Right kidney (tissue), 1 donor: ENCODE data around the gene TRRAP.
A peak's percentile ranks its signal among the peaks of the same experiment; 100 is the strongest.
"Not testable (repeated sequence)": the region's sequence is repeated elsewhere in the genome, so short reads cannot be mapped to it uniquely, and the experiment has no call there.

Source experiments
- DNase-seq: peaks from one replicate; pipeline ENCODE4 v3.0.0-alpha.2; 2016

Gene TRRAP

DNA sequence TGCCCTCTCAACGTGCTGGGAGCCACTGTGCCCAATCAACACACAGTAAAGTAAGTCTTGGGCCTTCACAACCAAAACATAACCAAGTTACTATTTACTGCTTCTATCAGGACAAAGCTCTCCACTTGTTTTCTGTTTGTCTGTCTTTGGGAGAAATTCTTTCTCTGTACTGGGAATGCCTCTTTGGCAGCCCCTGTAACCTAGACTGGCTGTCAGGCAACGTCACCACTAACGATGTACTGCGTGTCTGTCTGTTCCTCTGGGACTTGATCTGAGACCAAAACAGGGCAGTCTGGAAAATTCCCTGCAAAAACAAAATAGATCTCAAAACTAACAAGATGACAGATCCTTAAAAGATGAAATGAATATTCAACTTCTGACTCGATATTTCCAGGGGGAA lies 152.6 kb downstream of the TRRAP start:
- no peak for DNase-seq

DNA sequence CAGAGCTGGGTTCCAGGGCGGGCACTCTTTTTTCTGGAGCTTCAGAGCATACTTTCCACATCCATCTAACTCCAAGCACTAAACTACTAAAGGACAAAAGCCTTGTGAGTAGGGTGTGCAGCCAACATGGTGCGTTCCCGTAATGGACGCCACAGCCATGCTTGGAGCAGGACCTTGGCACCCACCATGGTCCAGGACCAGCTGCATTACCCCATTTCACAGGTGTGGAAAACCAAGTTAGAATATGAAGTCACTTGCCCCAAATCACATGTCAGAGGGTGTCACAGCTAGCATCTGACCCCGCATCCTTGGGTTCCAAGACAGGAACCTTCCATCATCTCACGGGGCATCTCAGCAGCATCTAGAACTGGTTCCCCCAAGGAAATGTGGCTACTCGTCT lies 153.2 kb downstream of the TRRAP start:
- DNase-seq = no peak

DNA sequence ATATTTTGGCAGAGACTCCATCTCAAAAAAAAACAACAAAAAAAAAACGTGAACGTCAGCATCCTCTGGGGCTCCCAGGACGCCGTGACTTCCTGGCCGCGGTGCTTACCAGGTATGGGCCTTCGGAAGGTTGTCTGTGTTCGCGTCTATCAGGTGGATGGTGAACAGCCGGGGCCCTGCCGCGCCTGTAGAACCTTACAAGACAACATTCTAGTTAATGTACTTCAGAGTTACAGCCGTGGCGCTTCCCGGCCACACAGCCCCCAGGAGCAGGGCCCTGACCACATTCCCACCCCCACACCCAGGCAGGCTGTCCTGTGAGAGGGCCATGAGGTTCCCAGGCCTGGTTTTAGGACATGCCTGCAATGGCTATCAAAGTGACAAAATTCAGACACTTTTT lies 154.6 kb downstream of the TRRAP start:
- no peak for DNase-seq

DNA sequence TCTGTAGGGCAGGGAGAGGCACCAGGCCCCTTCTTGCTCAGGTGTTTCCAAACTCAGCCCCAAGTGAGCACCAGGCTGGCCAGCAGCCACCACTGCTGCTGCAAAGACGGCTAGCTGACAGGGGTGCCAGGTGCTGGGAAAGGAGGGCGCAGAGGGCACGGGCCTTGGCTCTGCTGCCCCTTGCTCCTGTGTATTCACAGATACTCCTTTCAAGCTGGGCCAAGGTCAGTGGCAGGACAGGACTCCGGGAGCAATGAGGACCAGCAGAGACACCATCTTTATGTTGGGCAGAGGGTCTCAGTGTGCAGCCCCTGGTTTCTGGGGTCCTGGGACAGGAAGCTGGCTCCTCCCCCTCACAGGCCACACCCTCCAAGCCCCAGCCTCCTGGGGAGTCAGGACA lies 155.4 kb downstream of the TRRAP start:
- no peak for DNase-seq

DNA sequence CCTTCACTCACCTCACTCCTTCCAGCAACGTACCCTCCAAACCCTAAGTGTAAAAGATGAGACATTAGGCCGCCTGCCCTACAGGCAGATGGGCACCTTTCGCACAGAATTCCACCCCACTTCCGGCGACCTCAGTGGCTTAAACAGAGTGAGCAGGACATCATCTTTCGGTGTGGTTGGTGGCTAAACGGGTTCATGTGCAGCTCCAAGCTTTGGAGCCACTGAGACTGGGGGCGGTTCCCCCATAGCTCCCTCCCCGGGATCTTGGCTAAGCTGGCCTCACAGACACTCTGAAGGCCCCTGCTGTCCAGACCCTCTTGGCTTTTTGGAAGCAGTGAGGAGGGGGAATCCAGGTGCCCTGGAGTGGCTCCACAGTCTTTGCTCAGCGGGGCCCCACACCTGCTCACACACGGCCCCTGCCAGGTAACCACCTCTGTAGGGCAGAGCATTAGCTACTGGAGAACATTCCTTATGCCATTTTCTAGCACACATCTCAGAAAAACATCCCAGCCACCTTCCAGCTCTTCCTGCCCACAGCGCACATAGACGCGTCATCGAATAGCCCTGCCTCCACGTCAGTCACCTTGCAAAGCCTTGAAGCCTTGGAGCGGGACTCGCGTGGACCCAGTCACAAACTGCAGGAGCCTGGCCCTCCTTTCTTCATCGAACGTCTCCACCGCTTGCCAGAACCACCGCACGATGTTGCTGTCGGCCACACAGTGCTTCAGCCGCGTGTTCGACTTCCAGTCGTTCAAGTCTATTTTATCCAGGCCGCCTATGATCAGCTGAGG lies 156.8 kb downstream of the TRRAP start:
- no peak for DNase-seq

DNA sequence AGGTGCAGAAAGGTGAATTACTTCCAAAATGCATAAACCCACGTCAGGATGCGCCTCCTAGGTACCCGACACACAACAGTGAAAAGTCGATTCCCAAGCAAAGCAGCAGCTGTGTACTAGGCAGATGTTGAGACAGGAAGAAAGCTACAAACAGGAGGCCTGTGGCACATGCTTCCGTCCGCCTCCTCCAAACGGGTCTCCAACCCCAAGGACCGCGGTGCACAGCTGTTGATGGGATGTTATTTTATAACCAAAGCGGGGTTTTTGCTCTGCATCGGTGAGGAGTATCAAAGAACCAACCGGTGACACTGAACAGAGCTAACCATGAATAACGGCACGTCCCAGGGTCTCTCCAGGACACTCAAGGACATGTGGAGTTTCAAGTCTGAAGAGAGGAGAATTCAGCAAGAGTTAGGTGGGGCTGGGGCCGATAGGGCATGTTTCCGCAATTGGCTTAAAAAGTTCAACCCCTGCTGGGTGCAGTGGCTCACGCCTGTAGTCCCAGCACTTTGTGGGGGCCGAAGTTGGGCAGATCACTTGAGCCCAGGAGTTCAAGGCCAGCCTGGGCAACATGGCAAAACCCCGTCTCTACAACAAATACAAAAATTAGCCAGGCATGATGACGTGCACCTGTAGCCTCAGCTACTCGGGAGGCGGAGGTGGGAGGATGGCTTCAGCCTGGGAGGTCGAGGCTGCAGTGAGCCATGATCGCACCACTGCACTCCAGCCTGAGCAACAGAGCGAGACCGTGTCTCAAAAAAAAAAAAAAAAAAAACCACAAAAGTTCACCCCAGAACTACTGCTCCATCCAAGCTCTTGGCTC lies 157.6 kb downstream of the TRRAP start:
- no peak for DNase-seq

DNA sequence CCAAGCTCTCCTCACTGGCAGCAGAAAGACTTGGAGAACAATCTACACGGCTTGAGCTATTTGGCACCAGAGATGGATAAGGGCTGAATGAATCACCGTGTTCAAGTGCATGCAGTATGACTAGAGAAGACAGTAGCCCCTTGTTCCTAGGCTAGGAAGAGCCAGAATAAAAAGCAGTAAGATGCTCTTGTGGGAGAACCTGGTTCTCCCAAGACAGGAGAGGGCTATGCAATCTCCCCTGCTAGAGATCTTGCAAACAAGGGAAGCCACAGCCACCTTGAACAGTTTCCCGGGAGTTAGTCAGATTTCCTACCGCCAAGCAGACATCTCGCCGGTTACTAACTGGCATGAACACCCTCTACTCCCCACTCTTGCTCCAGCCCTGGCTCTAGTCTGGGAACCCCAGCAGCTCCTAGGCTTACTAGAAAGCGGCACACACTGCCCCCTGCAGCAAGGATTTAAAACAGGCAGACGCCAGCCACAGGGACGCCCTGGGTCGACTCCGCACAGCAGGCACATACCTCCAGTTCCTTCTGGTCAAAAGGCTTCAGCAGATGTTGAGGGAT lies 158.3 kb downstream of the TRRAP start:
- DNase-seq = no peak

DNA sequence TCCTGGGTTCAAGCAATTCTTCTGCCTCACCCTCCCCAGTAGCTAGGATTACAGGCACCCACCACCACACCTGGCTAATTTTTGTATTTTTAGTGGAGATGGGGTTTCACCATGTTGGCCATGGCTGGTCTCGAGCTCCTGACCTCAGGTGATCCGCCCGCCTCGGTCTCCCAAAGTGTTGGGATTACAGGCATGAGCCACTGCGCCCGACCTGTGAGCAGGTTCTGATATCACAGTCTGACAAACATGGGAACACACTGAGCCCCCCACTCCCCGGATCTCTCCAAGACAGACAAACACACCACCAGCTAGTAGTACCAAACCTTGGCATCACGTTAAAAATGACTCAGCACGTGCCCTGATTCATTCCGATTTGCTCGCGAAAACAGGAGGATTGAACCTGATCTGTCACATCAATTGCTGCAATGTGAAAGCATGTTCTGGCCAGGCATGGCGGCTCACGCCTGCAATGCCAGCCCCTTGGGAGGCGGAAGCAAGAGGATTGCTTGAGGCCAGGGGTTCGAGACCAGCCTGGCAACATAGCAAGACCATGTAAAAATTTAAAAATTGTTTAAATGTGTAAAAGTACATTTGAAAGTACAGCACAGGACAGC lies 159.1 kb downstream of the TRRAP start:
- no peak for DNase-seq

DNA sequence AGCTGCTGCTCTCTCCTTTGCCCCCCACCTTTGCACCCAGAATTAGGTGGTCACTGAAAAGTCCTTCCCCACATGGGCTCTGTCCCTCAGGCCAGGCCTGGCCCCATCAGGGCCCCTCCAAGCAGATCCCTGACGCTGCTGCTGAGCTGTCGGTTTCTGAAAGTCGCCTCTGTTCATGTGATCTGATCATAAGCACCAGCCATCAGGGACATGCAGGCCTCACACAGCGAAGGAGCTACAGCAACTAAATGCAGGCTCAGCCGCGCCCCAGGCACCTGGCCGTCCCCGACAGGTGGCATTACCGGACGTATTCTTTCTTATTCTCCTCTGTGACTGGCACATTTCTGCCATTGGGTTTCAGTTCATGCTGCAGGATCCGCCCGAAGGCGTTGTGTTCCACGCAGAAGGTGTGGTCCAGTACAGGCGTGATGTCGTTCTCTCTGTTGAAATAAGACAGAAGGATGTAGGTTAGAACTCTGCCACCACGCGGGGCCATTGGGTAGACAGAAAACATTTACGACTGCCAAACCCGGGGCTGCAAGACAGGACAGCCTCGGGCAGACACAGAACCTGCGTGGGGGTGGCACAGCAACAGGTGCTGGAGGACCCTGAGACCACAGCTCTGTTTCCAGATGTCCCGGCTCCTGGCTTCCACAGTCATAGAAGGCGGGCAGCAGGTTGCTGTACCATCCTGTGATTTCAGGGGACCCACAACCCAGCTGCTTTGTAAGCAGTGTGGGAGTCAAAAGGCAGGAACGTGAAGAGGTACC lies 159.9 kb downstream of the TRRAP start:
- no peak for DNase-seq

DNA sequence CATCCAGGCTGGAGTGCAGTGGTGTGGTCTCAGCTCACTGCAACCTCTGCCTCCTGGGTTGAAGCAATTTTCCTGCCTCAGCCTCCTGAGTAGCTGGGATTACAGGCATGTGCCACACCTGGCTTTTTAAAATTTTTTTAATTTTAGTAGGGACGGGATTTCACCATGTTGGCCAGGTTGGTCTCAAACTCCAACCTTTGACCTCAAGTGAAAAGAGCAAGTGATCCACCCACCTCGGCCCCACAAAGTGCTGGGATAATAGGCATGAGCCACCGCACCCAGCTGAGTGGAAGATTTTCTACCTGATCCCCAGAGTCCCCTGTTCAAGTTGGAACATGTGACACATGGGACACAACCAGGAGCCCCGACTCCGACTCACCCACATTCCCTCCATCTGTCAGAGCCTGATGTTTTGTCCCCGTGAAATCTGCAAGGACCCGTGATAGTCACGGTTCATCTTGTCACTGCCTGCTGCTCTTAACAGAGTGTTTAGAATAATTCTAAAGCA lies 161.1 kb downstream of the TRRAP start:
- no peak for DNase-seq

DNA sequence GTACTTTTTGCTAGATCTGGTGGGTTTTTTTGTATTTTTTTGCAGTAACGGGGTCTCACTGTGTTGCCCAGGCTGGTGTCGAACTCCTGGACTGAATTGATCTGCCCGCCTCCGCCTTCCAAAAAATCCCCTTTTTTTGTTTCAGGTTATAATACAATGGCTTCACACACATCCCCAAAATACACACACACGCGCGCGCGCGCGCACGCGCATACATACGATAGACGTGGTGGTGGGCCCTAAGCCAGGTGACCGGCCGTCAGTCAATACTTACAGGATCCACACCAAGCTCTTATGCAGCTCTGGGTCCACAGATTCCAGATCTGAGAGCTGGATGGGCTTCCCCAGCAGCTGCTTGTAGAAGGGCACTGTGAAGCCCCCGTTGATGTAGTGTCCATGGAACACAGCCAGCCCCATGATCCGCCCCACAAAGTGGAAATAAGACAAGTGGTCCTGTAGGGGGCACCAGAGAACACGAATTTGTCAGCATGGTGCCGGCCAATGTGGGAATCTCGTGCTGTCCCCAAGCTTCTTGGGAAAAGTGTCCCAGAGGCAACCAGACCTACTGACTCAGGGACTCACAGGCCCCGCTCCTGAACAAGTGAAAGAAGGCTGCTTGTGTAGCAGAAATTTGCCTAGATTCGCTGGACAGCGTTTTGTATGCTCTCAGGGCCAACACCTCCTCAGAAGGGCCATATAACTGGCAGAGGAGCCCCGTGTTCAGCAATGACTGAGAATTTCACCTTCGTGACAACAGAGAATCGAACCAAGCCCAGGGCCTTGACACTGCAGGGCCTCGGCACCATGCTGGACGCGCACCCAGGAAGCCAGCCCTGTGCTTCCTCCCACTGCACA lies 162.0 kb downstream of the TRRAP start:
- peak; percentile 53 for DNase-seq

DNA sequence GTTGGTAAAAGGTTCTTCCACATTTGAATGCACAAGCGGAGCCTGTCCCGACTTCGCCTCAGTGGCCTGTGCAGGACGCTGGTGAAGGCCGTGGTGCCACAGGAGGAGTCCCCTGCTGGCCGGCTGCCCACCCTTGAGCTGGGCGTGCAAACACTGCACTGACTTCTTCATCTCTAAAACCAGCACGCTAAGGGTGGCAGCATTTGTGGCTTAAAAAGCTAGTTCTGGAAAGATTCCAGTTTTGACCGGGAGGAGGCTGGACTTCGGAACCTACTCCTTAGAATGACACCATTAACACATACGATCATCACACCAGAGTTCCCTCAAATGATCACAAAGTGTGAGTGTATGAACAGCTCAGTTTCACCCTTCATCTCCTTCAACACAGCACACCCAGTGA lies 163.2 kb downstream of the TRRAP start:
- DNase-seq = no peak

DNA sequence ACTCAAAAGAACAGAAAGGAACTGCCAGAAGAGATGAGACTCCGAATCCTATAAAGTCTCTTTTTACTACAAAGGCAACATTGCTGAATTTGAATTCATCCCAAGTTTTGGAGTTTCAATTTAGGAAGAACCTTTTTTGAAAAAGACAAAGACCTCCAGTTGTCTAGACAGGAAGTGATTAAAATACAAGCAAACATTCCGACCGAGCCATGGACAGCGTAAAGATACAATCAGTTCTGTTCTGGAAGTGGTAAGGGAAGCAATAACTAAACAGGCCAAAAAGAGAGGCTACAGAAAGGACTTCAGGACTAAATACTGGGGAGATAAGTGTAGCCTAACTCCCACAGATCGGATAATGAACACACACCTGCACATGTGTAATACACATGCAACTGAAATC lies 164.6 kb downstream of the TRRAP start:
- DNase-seq = no peak

DNA sequence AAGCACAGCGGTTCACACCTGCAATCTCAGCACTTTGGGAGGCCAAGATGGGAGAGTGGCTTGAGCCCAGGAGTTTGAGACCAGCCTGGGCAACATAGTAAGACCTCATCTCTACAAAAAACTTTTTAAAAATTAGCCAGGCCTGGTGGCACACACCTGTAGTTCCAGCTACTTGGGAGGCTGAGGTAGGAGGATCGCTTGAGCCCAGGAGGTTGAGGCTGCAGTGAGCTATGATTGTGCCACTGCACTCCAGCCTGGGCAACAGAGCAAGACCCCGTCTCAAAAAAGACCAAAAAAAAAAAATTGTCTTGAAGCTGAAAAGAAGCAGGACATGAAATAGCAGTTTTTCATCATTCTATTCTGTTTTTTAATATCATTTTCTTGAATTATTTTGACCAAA lies 166.5 kb downstream of the TRRAP start:
- not testable (repeated sequence) for DNase-seq

DNA sequence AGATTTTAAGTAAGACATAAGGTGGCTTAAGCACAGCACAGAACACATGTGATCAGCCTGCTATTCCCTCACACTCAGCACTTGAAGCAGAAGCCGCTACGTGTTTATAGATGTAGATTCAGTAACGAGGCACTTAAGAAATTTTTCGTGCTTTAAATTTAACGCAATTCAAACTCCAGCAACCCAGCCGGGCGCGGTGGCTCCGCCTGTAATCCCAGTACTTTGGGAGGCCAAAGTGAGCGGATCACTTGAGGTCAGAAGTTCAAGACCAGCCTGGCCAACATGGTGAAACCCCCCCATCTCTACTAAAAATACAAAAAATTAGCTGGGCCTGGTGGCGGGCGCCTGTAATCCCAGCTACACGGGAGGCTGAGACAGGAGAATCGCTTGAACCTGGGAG lies 167.9 kb downstream of the TRRAP start:
- not testable (repeated sequence) for DNase-seq

DNA sequence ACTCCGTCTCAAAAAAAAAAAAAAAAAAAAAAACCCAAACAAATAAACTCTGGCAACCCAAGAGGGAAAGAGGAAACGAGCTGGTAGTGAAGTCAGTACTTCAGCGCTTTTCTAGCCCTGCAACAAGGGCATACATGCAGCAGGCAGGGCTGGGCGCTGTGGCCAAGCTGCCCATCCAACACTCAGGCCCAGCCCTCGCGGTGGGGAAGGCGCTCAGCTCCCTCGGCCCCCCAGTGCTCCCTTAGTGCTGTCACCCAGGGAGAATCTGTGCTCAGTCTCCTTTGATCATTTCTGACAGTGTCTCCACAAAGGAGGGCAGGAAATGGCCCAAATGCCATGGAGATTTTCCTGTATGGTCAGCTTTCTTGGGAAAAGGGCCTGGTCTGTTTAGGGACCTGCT lies 168.4 kb downstream of the TRRAP start:
- DNase-seq = no peak

DNA sequence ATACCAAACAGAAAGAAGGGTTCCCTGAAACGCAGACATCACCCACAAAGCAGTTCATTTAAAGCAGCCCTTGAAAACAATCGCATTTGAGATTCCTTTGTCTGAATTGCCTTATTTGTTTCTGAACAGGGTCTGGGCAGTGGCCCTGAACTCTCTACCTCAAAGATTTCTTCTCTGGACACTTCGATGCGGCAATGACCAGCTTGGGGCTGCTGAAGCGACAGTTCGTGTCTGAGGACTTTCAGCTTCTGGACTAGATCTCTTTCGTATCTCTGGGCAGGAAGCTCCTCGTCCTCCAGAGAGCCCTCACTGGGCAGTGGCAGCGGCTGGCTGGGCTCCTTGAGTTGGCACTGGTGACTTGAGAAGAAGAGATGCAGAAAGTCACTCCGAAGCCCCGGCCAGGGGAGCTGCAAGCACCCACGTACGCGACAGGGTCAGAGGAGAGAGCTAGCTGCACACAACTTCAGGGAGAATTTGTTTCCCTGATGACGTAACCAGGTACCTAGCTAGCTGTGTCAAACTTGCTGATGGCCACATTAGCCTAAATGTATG lies 169.3 kb downstream of the TRRAP start:
- DNase-seq = no peak

DNA sequence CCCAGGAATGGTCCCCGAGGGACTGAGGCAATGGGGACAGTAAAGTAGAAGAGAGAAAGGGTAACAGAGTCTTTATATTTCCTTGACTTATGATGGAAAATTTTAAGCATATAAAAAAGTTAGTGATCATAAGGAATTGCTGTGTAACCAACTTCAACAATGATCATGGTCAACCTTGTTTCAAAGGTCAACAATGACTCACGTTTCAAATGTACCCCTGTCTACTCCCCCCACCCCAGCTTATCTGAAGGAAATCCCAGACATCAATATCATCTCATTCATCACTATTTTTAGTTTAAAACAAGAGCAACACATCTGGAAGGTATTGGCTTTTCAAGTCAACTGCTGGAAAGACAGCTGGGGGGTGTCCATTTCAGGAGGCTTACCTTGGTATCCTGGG lies 172.6 kb downstream of the TRRAP start:
- no peak for DNase-seq

DNA sequence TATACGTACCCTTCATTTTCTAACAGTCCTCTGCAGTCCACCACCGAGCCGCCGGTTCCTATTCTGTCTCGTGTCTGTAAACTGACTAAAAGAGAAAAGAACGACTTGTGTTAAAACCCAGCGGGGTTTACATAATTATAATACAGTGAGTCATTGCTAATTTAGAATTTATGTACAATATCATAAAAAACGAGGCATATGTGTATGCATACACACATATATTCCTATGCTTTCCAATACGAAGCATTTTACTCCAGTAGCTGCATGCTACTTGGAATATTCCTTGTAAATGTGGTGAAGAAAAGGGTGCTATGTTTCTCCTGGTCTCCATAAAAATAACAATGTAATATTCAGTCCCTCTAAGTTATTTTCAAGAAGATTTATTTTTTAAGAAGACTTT lies 176.4 kb downstream of the TRRAP start:
- DNase-seq = no peak

DNA sequence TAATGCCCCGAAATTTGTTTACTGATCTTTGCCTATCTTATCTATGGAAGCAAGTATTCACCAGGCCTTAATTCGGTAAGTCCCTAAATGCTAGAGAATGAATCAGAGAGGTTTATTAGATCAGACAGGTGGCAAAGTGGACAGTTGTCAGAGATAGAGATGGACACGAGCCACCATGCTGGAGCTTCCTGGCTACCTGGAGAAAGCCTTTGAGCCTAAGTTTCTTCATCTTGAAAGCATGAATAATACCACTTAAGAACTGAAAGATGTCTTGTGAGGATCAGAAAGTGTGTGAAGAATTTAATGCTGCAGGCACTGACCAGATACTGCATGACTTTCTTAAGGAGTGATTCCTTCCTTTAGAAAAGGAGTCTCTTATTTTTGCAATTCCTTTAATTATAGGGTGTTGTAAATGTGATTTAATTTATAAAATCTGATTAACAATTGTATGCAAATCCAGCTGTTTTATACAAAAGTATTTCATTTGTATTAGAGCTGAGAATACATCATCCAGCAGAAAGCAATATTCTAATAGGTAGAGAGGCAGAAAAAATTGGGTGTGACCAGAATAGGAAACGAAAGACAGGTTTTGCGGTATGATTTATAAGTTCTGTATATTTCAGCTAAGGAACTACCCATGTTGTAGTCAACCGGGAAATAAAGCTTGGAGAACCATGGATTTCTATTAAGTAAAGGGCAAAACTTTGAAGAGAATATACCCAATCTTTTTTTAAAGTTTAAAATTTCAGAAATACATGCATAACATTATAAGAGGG lies 182.9 kb downstream of the TRRAP start:
- no peak for DNase-seq
